ENCODE data around the gene COMMD6. TPM values are rescaled to one million over a fixed set of nuclear protein-coding genes. Genes with fewer than 3 reads are reported as not detected.

The COMMD6 gene
- total and polyA plus RNA-seq, 9 of the 15 experiments (the other 6 are each of a cell fraction or from before 2014, with no cell fraction given) = 32.6 to 116 (median 65.0) TPM

GRCh38 chr13:75491376-75491775 is 46.3 kb downstream of the COMMD6 start:
- no peaks in the 10 kb centered on the region for H3K27me3 ChIP-seq (ENCODE audit: control insufficient read depth in 2 of 2, insufficient read depth in 2 of 2, low read length in 2 of 2)
- H3K9me3 ChIP-seq (replicated peaks; ENCODE audit: control insufficient read depth, insufficient read depth, low read depth, low read length) = no peaks in the 10 kb centered on the region
- H3K36me3 ChIP-seq (ENCODE audit: control insufficient read depth, insufficient read depth, low read length) = no peaks in the 10 kb centered on the region
- no peak for FAIRE-seq
- H3K9me1 ChIP-seq (ENCODE audit: control insufficient read depth, insufficient read depth, low read length) = no peaks in the 10 kb centered on the region
- CTCF ChIA-PET (ENCODE audit: low intra/inter-chr PET ratio) = no interaction called here
- in situ Hi-C loops (cut with MboI) (no loop called here), intact Hi-C loops (cut with micrococcal nuclease) (no loop called here)
- H3K27ac ChIP-seq (ENCODE audit: extremely low read depth, low read depth, low read length) = no peak overlapping the region
- H3K4me3 ChIP-seq = no peak overlapping the region
- POLR2A ChIA-PET = no interaction called here
- no peak overlapping the region for H2AFZ ChIP-seq (ENCODE audit: low read depth, low read length)
- H4K20me1 ChIP-seq (replicated peaks; ENCODE audit: control insufficient read depth, insufficient read depth, low read length) = no peaks in the 10 kb centered on the region
- ATAC-seq = no peak
- DNase-seq (ENCODE audit: extremely low read depth in 1 of 4, low spot score in 3 of 4) = no peak
- H3K4me2 ChIP-seq (ENCODE audit: insufficient read depth, low read length) = no peak overlapping the region
- H3K4me1 ChIP-seq (replicated peaks in 1 of 2; ENCODE audit: control insufficient read depth in 2 of 2, insufficient read depth in 2 of 2, low read length in 2 of 2) = no peaks in the 10 kb centered on the region; a peak in 1 of 5 replicates
- BruUV-seq (replicated peaks) = no TSS peak
- H3K9ac ChIP-seq (ENCODE audit: insufficient read depth in 1 of 2, low read depth in 2 of 2, low read length in 2 of 2) = no peak overlapping the region
- no peaks in the 10 kb centered on the region for H3K79me2 ChIP-seq (ENCODE audit: control insufficient read depth, insufficient read depth, low read length)
- 38% methylated on average over 2 of the region's 2 CpGs for WGBS (ENCODE audit: insufficient coverage, low coverage, missing lambda C conversion rate)
- TF ChIP-seq MCM5 (IDR thresholded peaks at IDR 0.05; ENCODE audit: low read depth) (no peak), BCOR (IDR thresholded peaks at IDR 0.05) (no peak), RNF2 (IDR thresholded peaks at IDR 0.05) (no peak), ZNF639 (CRISPR knock-in tag; conservative IDR thresholded peaks at IDR 0.05 in 1 of 2, IDR thresholded peaks at IDR 0.05 in 1 of 2) (no peak), CBX3 (IDR thresholded peaks at IDR 0.05; ENCODE audit: borderline replicate concordance in 1 of 2, low read length in 2 of 2) (no peak), RFX1 (IDR thresholded peaks at IDR 0.05) (no peak), POLR3G (IDR thresholded peaks at IDR 0.05; ENCODE audit: extremely low read depth, insufficient read length, insufficient replicate concordance) (no peak), PPARD (CRISPR knock-in tag; IDR thresholded peaks at IDR 0.05) (no peak), ZKSCAN8 (CRISPR knock-in tag; IDR thresholded peaks at IDR 0.05) (no peak), RAD21 (CRISPR knock-in tag; conservative IDR thresholded peaks at IDR 0.05 in 1 of 2, IDR thresholded peaks at IDR 0.05 in 1 of 2) (no peak), TAF7 (tag; IDR thresholded peaks at IDR 0.05) (no peak), DMBX1 (CRISPR knock-in tag; IDR thresholded peaks at IDR 0.05; ENCODE audit: borderline replicate concordance) (no peak), ZNF76 (CRISPR knock-in tag; IDR thresholded peaks at IDR 0.05; ENCODE audit: borderline replicate concordance) (no peak), THAP12 (CRISPR knock-in tag; IDR thresholded peaks at IDR 0.05) (no peak), PTRF (tag; IDR thresholded peaks at IDR 0.05) (no peak), E2F8 (IDR thresholded peaks at IDR 0.05; ENCODE audit: low read depth, partially characterized antibody) (no peak), FOXM1 (IDR thresholded peaks at IDR 0.05; ENCODE audit: low read depth) (no peak), FOXM1 (CRISPR knock-in tag; IDR thresholded peaks at IDR 0.05; ENCODE audit: low read depth) (no peak)

All from K562 (cell line).